ENCODE data around the gene RAB6D.

DNA sequence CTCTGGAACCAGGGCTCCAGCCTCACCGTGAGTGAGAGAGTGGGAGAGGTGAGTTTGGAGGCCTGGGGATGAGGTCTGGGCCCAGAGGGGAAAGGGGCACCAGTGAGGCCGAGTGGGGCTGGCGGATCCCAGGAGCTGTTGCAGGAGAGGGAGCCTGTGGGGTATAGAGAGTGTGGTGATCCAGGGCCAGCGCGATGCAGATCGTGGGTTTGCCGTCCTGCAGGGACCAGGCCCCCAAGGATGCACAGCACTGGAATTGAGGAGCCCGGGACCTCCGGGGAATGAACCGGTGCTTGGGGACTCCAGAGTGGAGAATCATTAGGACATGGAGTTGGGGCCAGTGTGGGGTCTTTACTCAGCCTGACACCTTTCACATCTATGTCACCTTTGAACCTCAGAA is 25.7 kb upstream of the RAB6D start:
- TF ChIP-seq CTCF (IDR thresholded peaks at IDR 0.05; ENCODE audit: low read depth, low read length) (no peak), EZH2phosphoT487 (IDR thresholded peaks at IDR 0.05; ENCODE audit: low read depth) (no peak)

All from OCI-LY3 (cell line).